ENCODE results near the gene GOLGA3.
A peak's percentile ranks its signal among the peaks of the same experiment; 100 is the strongest.
"Not testable (repeated sequence)": the region's sequence is repeated elsewhere in the genome, so short reads cannot be mapped to it uniquely, and the experiment has no call there.

The GOLGA3 gene

GRCh38 chr12:132828706-132829534 is at the start of gene GOLGA3:
GOLGA3 (minus strand) TSS chr12:132828869; CDS start chr12:132822128, 6,741 bp downstream.
- peak; percentile 89 to 91 for DNase-seq (ENCODE audit: low read depth in 2 of 2)

GRCh38 chr12:132874620-132875019 is 46.0 kb upstream of the GOLGA3 start:
- DNase-seq (ENCODE audit: low read depth in 2 of 2), result not testable (repeated sequence)

GRCh38 chr12:132874175-132874574 is 45.5 kb upstream of the GOLGA3 start:
- DNase-seq (ENCODE audit: low read depth in 2 of 2), result no peak

GRCh38 chr12:132873724-132874123 is 45.1 kb upstream of the GOLGA3 start:
- no peak for DNase-seq (ENCODE audit: low read depth in 2 of 2)

GRCh38 chr12:132872975-132873421 is 44.3 kb upstream of the GOLGA3 start:
- no peak for DNase-seq (ENCODE audit: low read depth in 2 of 2)

GRCh38 chr12:132872073-132872855 is 43.6 kb upstream of the GOLGA3 start:
- DNase-seq (ENCODE audit: low read depth in 2 of 2), result no peak

- DNase-seq (ENCODE audit: low read depth in 2 of 2), result no peak
Observed at GRCh38 chr12:132869551-132869950, 40.9 kb upstream of the GOLGA3 start.

- no peak for DNase-seq (ENCODE audit: low read depth in 2 of 2)
Observed at GRCh38 chr12:132866251-132866828, 37.7 kb upstream of the GOLGA3 start.

- DNase-seq (ENCODE audit: low read depth in 2 of 2), result no peak
Observed at GRCh38 chr12:132861558-132861957, 32.9 kb upstream of the GOLGA3 start.

- no peak for DNase-seq (ENCODE audit: low read depth in 2 of 2)
Observed at GRCh38 chr12:132858718-132859266, 30.1 kb upstream of the GOLGA3 start.

- not testable (repeated sequence) for DNase-seq (ENCODE audit: low read depth in 2 of 2)
Observed at GRCh38 chr12:132857019-132857418, 28.4 kb upstream of the GOLGA3 start.

- DNase-seq (ENCODE audit: low read depth in 2 of 2), result no peak
Observed at GRCh38 chr12:132856581-132856980, 27.9 kb upstream of the GOLGA3 start.

- DNase-seq (ENCODE audit: low read depth in 2 of 2), result not testable (repeated sequence)
Observed at GRCh38 chr12:132855211-132855610, 26.5 kb upstream of the GOLGA3 start.

- no peak for DNase-seq (ENCODE audit: low read depth in 2 of 2)
Observed at GRCh38 chr12:132853285-132854092, 24.8 kb upstream of the GOLGA3 start.

GRCh38 chr12:132852496-132852895 is 23.8 kb upstream of the GOLGA3 start:
- no peak for DNase-seq (ENCODE audit: low read depth in 2 of 2)

GRCh38 chr12:132851465-132851864 is 22.8 kb upstream of the GOLGA3 start:
- no peak for DNase-seq (ENCODE audit: low read depth in 2 of 2)

- DNase-seq (ENCODE audit: low read depth in 2 of 2), result no peak
Observed at GRCh38 chr12:132850291-132850690, 21.6 kb upstream of the GOLGA3 start.

- no peak for DNase-seq (ENCODE audit: low read depth in 2 of 2)
Observed at GRCh38 chr12:132848521-132848920, 19.9 kb upstream of the GOLGA3 start.

- no peak for DNase-seq (ENCODE audit: low read depth in 2 of 2)
Observed at GRCh38 chr12:132847363-132848356, 19.0 kb upstream of the GOLGA3 start.

- DNase-seq (ENCODE audit: low read depth in 2 of 2), result not testable (repeated sequence)
Observed at GRCh38 chr12:132844681-132845080, 16.0 kb upstream of the GOLGA3 start.

All from activated CD8-positive, alpha-beta memory T cell treated with anti-CD3 and anti-CD28 coated beads for 4 hours (primary cell).